Endothelial cell (in vitro differentiated cells): ENCODE data around the gene LY86. TPM values are rescaled to one million over a fixed set of nuclear protein-coding genes. Genes with fewer than 3 reads are reported as not detected.

Experiments used
- DNase-seq: peaks from one replicate; pipeline ENCODE4 v3.0.0; 2021; ENCODE audit warnings: low spot score
- H3K27ac Mint-ChIP-seq: one replicate; pipeline ENCODE4 v1.8.0; 2021; ENCODE audit warnings: mixed read lengths, inconsistent platforms; ENCODE audit not compliant: unreplicated experiment
- H3K27me3 Mint-ChIP-seq: one replicate; pipeline ENCODE4 v1.8.0; 2021; ENCODE audit warnings: mild to moderate bottlenecking, moderate library complexity, mixed read lengths, inconsistent platforms; ENCODE audit not compliant: unreplicated experiment
- H3K36me3 Mint-ChIP-seq: one replicate; pipeline ENCODE4 v1.8.0; 2021; ENCODE audit warnings: mild to moderate bottlenecking, low read depth, mixed read lengths, inconsistent platforms; ENCODE audit not compliant: unreplicated experiment
- H3K4me1 Mint-ChIP-seq: one replicate; pipeline ENCODE4 v1.8.0; 2021; ENCODE audit warnings: mild to moderate bottlenecking, mixed read lengths, inconsistent platforms; ENCODE audit not compliant: unreplicated experiment
- H3K4me3 Mint-ChIP-seq: one replicate; pipeline ENCODE4 v1.8.0; 2021; ENCODE audit warnings: mild to moderate bottlenecking, mixed read lengths, inconsistent platforms; ENCODE audit not compliant: unreplicated experiment
- H3K9me3 Mint-ChIP-seq: one replicate; pipeline ENCODE4 v1.8.0; 2021; ENCODE audit warnings: mixed read lengths, inconsistent platforms; ENCODE audit not compliant: unreplicated experiment
- CTCF ChIP-seq: fragments of 200-600 bp; sonication (generic); IDR thresholded peaks from one replicate; pipeline ENCODE4 v1.5.0; 2021; ENCODE audit warnings: antibody characterized with exemption; ENCODE audit not compliant: unreplicated experiment
- total RNA-seq: library from RNA; stranded (reverse); fragmentation: NEBNext Ultra II Directional; extraction: Animal tissue kit (Norgen Biotek cat#: 25700); gene quantifications from one replicate; pipeline ENCODE4 v1.2.1, GENCODE V29; 2021; ENCODE audit not compliant: unreplicated experiment

LY86 gene
- total RNA-seq, 1 donor from 2014 or later: not detected

GRCh38 chr6:6614096-6614982 is 25.8 kb downstream of the LY86 start:
- TF ChIP-seq CTCF: no peak
- Mint-ChIP-seq H3K4me1 (peaks cover 9% of the 10 kb centered on the region), H3K36me3 (no peaks in the 10 kb centered on the region), H3K9me3 (no peaks in the 10 kb centered on the region), H3K4me3 (no peak overlapping the region), H3K27ac (no peak overlapping the region), H3K27me3 (peaks cover 3% of the 10 kb centered on the region)
- DNase-seq: no peak

GRCh38 chr6:6614983-6615349 is 26.4 kb downstream of the LY86 start:
- peaks cover 12% of the 10 kb centered on the region for H3K4me1 Mint-ChIP-seq
- no peaks in the 10 kb centered on the region for H3K36me3 Mint-ChIP-seq
- peaks cover 3% of the 10 kb centered on the region for H3K27me3 Mint-ChIP-seq
- no peak overlapping the region for H3K27ac Mint-ChIP-seq
- DNase-seq: no peak
- H3K4me3 Mint-ChIP-seq: no peak overlapping the region
- no peak for TF ChIP-seq CTCF
- H3K9me3 Mint-ChIP-seq: no peaks in the 10 kb centered on the region

GRCh38 chr6:6616656-6617055 is 28.1 kb downstream of the LY86 start:
- no peak overlapping the region for H3K27ac Mint-ChIP-seq
- H3K36me3 Mint-ChIP-seq: no peaks in the 10 kb centered on the region
- H3K4me1 Mint-ChIP-seq: peaks cover 5% of the 10 kb centered on the region
- no peak for DNase-seq
- H3K9me3 Mint-ChIP-seq: no peaks in the 10 kb centered on the region
- no peak for TF ChIP-seq CTCF
- H3K27me3 Mint-ChIP-seq: peaks cover 3% of the 10 kb centered on the region
- H3K4me3 Mint-ChIP-seq: no peak overlapping the region

GRCh38 chr6:6619021-6619794 is 30.7 kb downstream of the LY86 start:
- Mint-ChIP-seq H3K4me1 (peaks cover 18% of the 10 kb centered on the region), H3K27ac (no peak overlapping the region), H3K9me3 (no peaks in the 10 kb centered on the region), H3K36me3 (no peaks in the 10 kb centered on the region), H3K27me3 (peaks cover 6% of the 10 kb centered on the region), H3K4me3 (no peak overlapping the region)
- DNase-seq: no peak
- no peak for TF ChIP-seq CTCF
